PC-9 (cell line): ENCODE results near the gene KIF6.

ENCODE experiments used
- EZH2 ChIP-seq: fragments of 200-600 bp; sonication (generic); IDR thresholded peaks from 2 replicates; pipeline ENCODE4 v1.8.0; 2017; ENCODE audit warnings: antibody characterized with exemption, low read depth
- TF ChIP-seq, protein P1 (sequence below): fragments of 200-600 bp; sonication (generic); conservative IDR thresholded peaks from 2 replicates; pipeline ENCODE4 v1.6.1; 2017; ENCODE audit warnings: mixed run types, antibody characterized with exemption, mild to moderate bottlenecking, moderate library complexity

- TF ChIP-seq, protein P1, sequence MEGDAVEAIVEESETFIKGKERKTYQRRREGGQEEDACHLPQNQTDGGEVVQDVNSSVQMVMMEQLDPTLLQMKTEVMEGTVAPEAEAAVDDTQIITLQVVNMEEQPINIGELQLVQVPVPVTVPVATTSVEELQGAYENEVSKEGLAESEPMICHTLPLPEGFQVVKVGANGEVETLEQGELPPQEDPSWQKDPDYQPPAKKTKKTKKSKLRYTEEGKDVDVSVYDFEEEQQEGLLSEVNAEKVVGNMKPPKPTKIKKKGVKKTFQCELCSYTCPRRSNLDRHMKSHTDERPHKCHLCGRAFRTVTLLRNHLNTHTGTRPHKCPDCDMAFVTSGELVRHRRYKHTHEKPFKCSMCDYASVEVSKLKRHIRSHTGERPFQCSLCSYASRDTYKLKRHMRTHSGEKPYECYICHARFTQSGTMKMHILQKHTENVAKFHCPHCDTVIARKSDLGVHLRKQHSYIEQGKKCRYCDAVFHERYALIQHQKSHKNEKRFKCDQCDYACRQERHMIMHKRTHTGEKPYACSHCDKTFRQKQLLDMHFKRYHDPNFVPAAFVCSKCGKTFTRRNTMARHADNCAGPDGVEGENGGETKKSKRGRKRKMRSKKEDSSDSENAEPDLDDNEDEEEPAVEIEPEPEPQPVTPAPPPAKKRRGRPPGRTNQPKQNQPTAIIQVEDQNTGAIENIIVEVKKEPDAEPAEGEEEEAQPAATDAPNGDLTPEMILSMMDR, result no peak
- no peak for TF ChIP-seq EZH2
Observed at GRCh38 chr6:39599973-39600372, 125.2 kb downstream of the KIF6 start.
